Measurements from ENCODE around the gene SH3YL1.

DNA sequence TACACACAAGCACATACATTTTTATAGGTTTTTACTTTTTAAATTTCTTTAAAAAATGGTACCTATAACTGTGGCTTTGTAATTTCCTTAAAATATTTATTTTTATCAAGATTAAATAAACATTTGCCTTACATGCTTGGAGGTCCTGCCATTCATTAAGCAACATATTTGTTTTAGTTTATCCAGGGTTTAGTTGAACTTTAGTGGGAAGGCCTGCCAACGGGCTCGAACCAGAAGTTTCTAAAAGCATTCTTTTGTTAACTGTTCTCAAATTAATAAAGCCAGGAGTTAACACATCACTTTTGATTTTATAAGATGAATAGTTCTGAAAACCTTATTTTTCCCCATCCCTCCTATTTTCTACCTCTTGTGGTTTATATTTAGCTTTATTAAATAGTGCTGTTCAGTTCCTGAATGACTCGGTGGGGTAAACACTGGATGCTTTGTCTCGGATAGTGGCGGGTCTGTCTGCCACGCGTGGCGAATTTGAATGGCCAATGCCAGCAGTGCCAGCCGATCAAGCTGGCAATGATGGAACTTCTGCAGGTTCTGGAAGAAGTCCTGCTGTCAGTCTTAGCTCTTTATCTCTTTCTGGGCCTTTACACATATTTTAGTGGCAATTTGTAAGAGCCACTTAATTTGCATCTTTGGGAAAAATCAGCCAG is 32.2 kb downstream of the SH3YL1 start:
- TF ChIP-seq, protein P1, sequence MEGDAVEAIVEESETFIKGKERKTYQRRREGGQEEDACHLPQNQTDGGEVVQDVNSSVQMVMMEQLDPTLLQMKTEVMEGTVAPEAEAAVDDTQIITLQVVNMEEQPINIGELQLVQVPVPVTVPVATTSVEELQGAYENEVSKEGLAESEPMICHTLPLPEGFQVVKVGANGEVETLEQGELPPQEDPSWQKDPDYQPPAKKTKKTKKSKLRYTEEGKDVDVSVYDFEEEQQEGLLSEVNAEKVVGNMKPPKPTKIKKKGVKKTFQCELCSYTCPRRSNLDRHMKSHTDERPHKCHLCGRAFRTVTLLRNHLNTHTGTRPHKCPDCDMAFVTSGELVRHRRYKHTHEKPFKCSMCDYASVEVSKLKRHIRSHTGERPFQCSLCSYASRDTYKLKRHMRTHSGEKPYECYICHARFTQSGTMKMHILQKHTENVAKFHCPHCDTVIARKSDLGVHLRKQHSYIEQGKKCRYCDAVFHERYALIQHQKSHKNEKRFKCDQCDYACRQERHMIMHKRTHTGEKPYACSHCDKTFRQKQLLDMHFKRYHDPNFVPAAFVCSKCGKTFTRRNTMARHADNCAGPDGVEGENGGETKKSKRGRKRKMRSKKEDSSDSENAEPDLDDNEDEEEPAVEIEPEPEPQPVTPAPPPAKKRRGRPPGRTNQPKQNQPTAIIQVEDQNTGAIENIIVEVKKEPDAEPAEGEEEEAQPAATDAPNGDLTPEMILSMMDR (IDR thresholded peaks at IDR 0.05) = no peak
- TF ChIP-seq POLR2A (IDR thresholded peaks at IDR 0.05) = no peak
- TF ChIP-seq POLR2AphosphoS5 (IDR thresholded peaks at IDR 0.05) = no peak

Data from breast epithelium (tissue), 3 donors.